ENCODE results near the gene KIDINS220.

GRCh38 chr2:8867363-8867762 lies 29.9 kb upstream of the KIDINS220 start:
- TF ChIP-seq SP5 (CRISPR knock-in tag; IDR thresholded peaks at IDR 0.05; ENCODE audit: borderline replicate concordance, low read depth) (no peak), SRF (IDR thresholded peaks at IDR 0.05; ENCODE audit: low read depth, low read length) (no peak), SOX5 (CRISPR knock-in tag; IDR thresholded peaks at IDR 0.05; ENCODE audit: borderline replicate concordance) (no peak), CBX2 (IDR thresholded peaks at IDR 0.05; ENCODE audit: low read depth, low read length) (no peak), CBX2 (CRISPR knock-in tag; IDR thresholded peaks at IDR 0.05; ENCODE audit: low read depth) (no peak), STAT5B (CRISPR knock-in tag; IDR thresholded peaks at IDR 0.05) (no peak)
- TF ChIP-seq, protein P1, sequence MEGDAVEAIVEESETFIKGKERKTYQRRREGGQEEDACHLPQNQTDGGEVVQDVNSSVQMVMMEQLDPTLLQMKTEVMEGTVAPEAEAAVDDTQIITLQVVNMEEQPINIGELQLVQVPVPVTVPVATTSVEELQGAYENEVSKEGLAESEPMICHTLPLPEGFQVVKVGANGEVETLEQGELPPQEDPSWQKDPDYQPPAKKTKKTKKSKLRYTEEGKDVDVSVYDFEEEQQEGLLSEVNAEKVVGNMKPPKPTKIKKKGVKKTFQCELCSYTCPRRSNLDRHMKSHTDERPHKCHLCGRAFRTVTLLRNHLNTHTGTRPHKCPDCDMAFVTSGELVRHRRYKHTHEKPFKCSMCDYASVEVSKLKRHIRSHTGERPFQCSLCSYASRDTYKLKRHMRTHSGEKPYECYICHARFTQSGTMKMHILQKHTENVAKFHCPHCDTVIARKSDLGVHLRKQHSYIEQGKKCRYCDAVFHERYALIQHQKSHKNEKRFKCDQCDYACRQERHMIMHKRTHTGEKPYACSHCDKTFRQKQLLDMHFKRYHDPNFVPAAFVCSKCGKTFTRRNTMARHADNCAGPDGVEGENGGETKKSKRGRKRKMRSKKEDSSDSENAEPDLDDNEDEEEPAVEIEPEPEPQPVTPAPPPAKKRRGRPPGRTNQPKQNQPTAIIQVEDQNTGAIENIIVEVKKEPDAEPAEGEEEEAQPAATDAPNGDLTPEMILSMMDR (CRISPR knock-in tag; IDR thresholded peaks at IDR 0.05): no peak

All from HepG2 (cell line).